HepG2 (cell line): ENCODE data around the gene ATF6. TPM values are rescaled to one million over a fixed set of nuclear protein-coding genes. Genes with fewer than 3 reads are reported as not detected.

Experiments used
- ATAC-seq: fragments of 200-7000 bp; cut with Tn5 transposase; 3 replicates; pipeline ENCODE4 v1.9.1; 2020; ENCODE audit warnings: mild to moderate bottlenecking, moderate library complexity
- BruUV-seq: library from RNA; stranded (reverse); fragments of 400-500 nt; replicated peaks from 2 replicates; lab custom pipeline; 2021; lab: Mats Ljungman, UMichigan
- CTCF ChIA-PET: fragments of 300-600 bp; formaldehyde crosslinking; extraction: SDS; loops from one replicate; lab custom pipeline; 2021; ENCODE audit warnings: low total read pairs, inconsistent platforms, low intra/inter-chr PET ratio; lab: Yijun Ruan, JAX
- POLR2A ChIA-PET: fragments of 350-600 bp; sonication (Branson Sonifier 250); formaldehyde crosslinking; loops from one replicate; lab custom pipeline; 2020; ENCODE audit warnings: antibody characterized with exemption, inconsistent platforms; lab: Yijun Ruan, JAX
- DNase-seq: peaks from one replicate; pipeline ENCODE4 v3.0.0-alpha.2; 2015; ENCODE audit warnings: low spot score
- FAIRE-seq: peaks from 3 replicates; lab custom pipeline; 2011; peaks lifted over from hg19 to GRCh38; lab: Jason Lieb, UNC
- H2AFZ ChIP-seq: one replicate; pipeline ENCODE4 v1.6.1; 2011; ENCODE audit warnings: low read length, inconsistent platforms
- H3K27ac ChIP-seq: fragments of 300-600 bp; 3 replicates; pipeline ENCODE4 v1.8.0; 2011; ENCODE audit warnings: mixed run types, mild to moderate bottlenecking, mixed read lengths, low read length, inconsistent platforms; ENCODE audit not compliant: insufficient read depth; ENCODE audit errors: extremely low read length
- H3K27me3 ChIP-seq, 2 experiments: fragments of 200-600 bp in 1 of 2; 2 replicates in 1 of 2; 3 replicates in 1 of 2; pipeline versions ENCODE4 v1.6.0 to v1.8.0; 2011; ENCODE audit warnings: low read length in 2 of 2, mild to moderate bottlenecking in 2 of 2, moderate library complexity in 2 of 2, inconsistent platforms in 1 of 2; ENCODE audit not compliant: insufficient read depth in 2 of 2, control insufficient read depth in 1 of 2
- H3K36me3 ChIP-seq, 2 experiments: fragments of 200-600 bp in 1 of 2; replicated peaks in 1 of 2; 2 replicates in 1 of 2; 3 replicates in 1 of 2; pipeline versions ENCODE4 v1.5.1 to v1.8.0; 2011; ENCODE audit warnings: low read length in 2 of 2, inconsistent platforms in 1 of 2; ENCODE audit not compliant: insufficient read depth in 2 of 2, control insufficient read depth in 1 of 2
- H3K4me1 ChIP-seq: 2 replicates; pipeline ENCODE4 v1.5.1; 2012; ENCODE audit warnings: low read length, inconsistent platforms; ENCODE audit not compliant: insufficient read depth
- H3K4me2 ChIP-seq: 2 replicates; pipeline ENCODE4 v1.6.0; 2011; ENCODE audit warnings: low read depth, low read length, inconsistent platforms
- H3K4me3 ChIP-seq, 3 experiments: fragments of 200-600 bp in 1 of 3; sonication (generic), shearing (Covaris generic) in 1 of 3; replicated peaks in 1 of 3; 2 replicates each; pipeline ENCODE4 v1.5.1; 2011 to 2016; ENCODE audit warnings: low read length in 3 of 3, inconsistent platforms in 2 of 3, low read depth in 2 of 3, mild to moderate bottlenecking in 2 of 3, control low read depth in 1 of 3, mixed read lengths in 1 of 3; ENCODE audit not compliant: insufficient read depth in 1 of 3
- H3K79me2 ChIP-seq: one replicate; pipeline ENCODE4 v1.6.1; 2011; ENCODE audit warnings: low read length, inconsistent platforms; ENCODE audit not compliant: insufficient read depth
- H3K9ac ChIP-seq: 2 replicates; pipeline ENCODE4 v1.6.0; 2011; ENCODE audit warnings: mild to moderate bottlenecking, low read depth, low read length, inconsistent platforms; ENCODE audit not compliant: insufficient read depth
- H3K9me3 ChIP-seq: 2 replicates; pipeline ENCODE4 v1.5.1; 2012; ENCODE audit warnings: mild to moderate bottlenecking, low read length
- H4K20me1 ChIP-seq: 2 replicates; pipeline ENCODE4 v1.6.0; 2011; ENCODE audit warnings: inconsistent platforms, mild to moderate bottlenecking, low read length, moderate library complexity; ENCODE audit not compliant: insufficient read depth
- ADNP ChIP-seq: sonication (generic); formaldehyde crosslinking; IDR thresholded peaks from 2 replicates; pipeline ENCODE4 v1.4.0; 2020; ENCODE audit warnings: missing genetic modification reagents
- AKAP8 ChIP-seq: sonication (generic); formaldehyde crosslinking; IDR thresholded peaks from 2 replicates; pipeline ENCODE4 v1.5.1; 2020; ENCODE audit warnings: mild to moderate bottlenecking, missing genetic modification reagents
- ARID4A ChIP-seq: sonication (generic); formaldehyde crosslinking; IDR thresholded peaks from 2 replicates; pipeline ENCODE4 v1.5.0; 2020; ENCODE audit warnings: mild to moderate bottlenecking, missing genetic modification reagents, borderline replicate concordance
- ARNT2 ChIP-seq: sonication (generic); formaldehyde crosslinking; IDR thresholded peaks from 2 replicates; pipeline ENCODE4 v1.8.0; 2022; ENCODE audit warnings: mild to moderate bottlenecking, low read depth, missing genetic modification reagents, moderate library complexity
- HDAC2 ChIP-seq: sonication (generic); formaldehyde crosslinking; IDR thresholded peaks from 2 replicates; pipeline ENCODE4 v1.4.0; 2020; ENCODE audit warnings: missing genetic modification reagents
- IKZF1 ChIP-seq: fragments of 450-650 bp; IDR thresholded peaks from 2 replicates; pipeline ENCODE4 v1.7.1; 2016
- PREB ChIP-seq: sonication (generic); formaldehyde crosslinking; IDR thresholded peaks from 2 replicates; pipeline ENCODE4 v1.4.0; 2020; ENCODE audit warnings: missing genetic modification reagents
- XBP1 ChIP-seq: sonication (generic); formaldehyde crosslinking; IDR thresholded peaks from 2 replicates; pipeline ENCODE4 v1.5.0; 2020; ENCODE audit warnings: missing genetic modification reagents
- WGBS: methylation state at CpG from one replicate; pipeline ENCODE4 v1.1.6; 2017; ENCODE audit warnings: low lambda C conversion rate; 5-methylcytosine and 5-hydroxymethylcytosine counted together
- in situ Hi-C: cut with HindIII; loops from 2 replicates; pipeline ENCODE4 v1.10.0; 2017; ENCODE audit warnings: low pct_unique_long_range_greater_than_20kb; ENCODE audit not compliant: extremely low pct_ligation_motif_present
- intact Hi-C: fragments of 100-400 bp; cut with micrococcal nuclease; formaldehyde crosslinking; loops from one replicate; pipeline ENCODE4 v1.10.0; 2022; ENCODE audit not compliant: unreplicated experiment
- polyA plus RNA-seq, 8 experiments: library from polyadenylated mRNA; depleted of rRNA in 3 of 8; stranded (reverse) in 7 of 8; unstranded in 1 of 8; fragments of >200 nt; fragmentation: Illumina TruSeq in 4 of 8; extraction: Trizol in 4 of 8; gene quantifications; 2 replicates each; pipeline versions ENCODE4 v1.2.1 to v1.2.3, GENCODE V29; 2011 to 2016; ENCODE audit warnings: low read depth in 4 of 8, missing spikeins in 1 of 8, mixed read lengths in 1 of 8; ENCODE audit not compliant: insufficient read depth in 1 of 8
- total RNA-seq, 5 experiments: library from RNA; depleted of rRNA; stranded (reverse); fragments of >200 nt; fragmentation: Illumina TruSeq; extraction: Trizol; gene quantifications; 2 replicates each; pipeline ENCODE4 v1.2.3, GENCODE V29; 2016; ENCODE audit warnings: low read depth in 1 of 5
- TF ChIP-seq, protein P1 (sequence below): sonication (generic); formaldehyde crosslinking; conservative IDR thresholded peaks from 2 replicates; pipeline ENCODE4 v1.4.0; 2020; ENCODE audit warnings: mild to moderate bottlenecking, missing genetic modification reagents, moderate library complexity

ATF6 gene
- total and polyA plus RNA-seq, 2 of the 13 experiments (the other 11 are each of a cell fraction or from before 2014, with no cell fraction given) = 13.2 to 14.5 TPM

DNA sequence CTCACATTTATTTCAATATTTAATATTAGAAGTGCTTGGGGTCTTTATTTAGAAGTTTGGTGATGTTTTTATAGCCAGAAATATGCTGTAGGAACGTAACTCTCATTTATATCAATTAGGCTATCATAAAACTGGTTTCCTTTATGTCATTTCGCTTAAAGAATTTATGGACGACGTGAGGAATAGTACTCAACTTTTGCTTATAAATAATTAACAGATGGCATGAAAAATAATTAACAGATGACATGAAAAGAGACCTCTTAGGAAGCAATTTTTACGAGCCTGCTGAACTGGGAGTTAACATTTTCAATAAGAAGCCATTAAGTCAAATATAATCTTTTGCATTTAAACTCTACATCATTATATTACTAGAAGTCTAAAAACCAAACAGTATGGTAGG is 134.0 kb downstream of the ATF6 start:
- Histone ChIP-seq H3K27me3 (no peaks in the 10 kb centered on the region), H3K79me2 (no peaks in the 10 kb centered on the region), H3K9ac (no peak overlapping the region), H3K4me1 (no peaks in the 10 kb centered on the region), H4K20me1 (no peaks in the 10 kb centered on the region), H2AFZ (no peak overlapping the region), H3K9me3 (no peaks in the 10 kb centered on the region), H3K4me3 (no peak overlapping the region), H3K27ac (no peak overlapping the region), H3K4me2 (no peak overlapping the region), H3K36me3 (no peaks in the 10 kb centered on the region)
- WGBS = 95% methylated on average over 5 of the region's 5 CpGs
- ATAC-seq = no peak
- DNase-seq = no peak
- in situ Hi-C loops = no loop called here
- FAIRE-seq = no peak
- no TSS peak for BruUV-seq
- TF ChIP-seq ARNT2 (no peak), HDAC2 (no peak), XBP1 (CRISPR knock-in tag) (no peak), IKZF1 (no peak), AKAP8 (CRISPR knock-in tag) (no peak), ADNP (CRISPR knock-in tag) (no peak), ARID4A (CRISPR knock-in tag) (no peak), PREB (no peak)
- TF ChIP-seq, protein P1, sequence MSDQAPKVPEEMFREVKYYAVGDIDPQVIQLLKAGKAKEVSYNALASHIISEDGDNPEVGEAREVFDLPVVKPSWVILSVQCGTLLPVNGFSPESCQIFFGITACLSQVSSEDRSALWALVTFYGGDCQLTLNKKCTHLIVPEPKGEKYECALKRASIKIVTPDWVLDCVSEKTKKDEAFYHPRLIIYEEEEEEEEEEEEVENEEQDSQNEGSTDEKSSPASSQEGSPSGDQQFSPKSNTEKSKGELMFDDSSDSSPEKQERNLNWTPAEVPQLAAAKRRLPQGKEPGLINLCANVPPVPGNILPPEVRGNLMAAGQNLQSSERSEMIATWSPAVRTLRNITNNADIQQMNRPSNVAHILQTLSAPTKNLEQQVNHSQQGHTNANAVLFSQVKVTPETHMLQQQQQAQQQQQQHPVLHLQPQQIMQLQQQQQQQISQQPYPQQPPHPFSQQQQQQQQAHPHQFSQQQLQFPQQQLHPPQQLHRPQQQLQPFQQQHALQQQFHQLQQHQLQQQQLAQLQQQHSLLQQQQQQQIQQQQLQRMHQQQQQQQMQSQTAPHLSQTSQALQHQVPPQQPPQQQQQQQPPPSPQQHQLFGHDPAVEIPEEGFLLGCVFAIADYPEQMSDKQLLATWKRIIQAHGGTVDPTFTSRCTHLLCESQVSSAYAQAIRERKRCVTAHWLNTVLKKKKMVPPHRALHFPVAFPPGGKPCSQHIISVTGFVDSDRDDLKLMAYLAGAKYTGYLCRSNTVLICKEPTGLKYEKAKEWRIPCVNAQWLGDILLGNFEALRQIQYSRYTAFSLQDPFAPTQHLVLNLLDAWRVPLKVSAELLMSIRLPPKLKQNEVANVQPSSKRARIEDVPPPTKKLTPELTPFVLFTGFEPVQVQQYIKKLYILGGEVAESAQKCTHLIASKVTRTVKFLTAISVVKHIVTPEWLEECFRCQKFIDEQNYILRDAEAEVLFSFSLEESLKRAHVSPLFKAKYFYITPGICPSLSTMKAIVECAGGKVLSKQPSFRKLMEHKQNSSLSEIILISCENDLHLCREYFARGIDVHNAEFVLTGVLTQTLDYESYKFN (CRISPR knock-in tag) = no peak
- CTCF ChIA-PET = no interaction called here
- intact Hi-C loops = no loop called here
- POLR2A ChIA-PET = no interaction called here
